Duodenal mucosa (tissue), 2 donors: Measurements from ENCODE around the gene TTYH1.

Source experiments
- H3K27ac ChIP-seq: one replicate; pipeline ENCODE4 v1.7.0; 2013; ENCODE audit warnings: low read depth, low read length
- H3K27me3 ChIP-seq, 2 donors: one replicate each; pipeline ENCODE4 v1.7.0; 2013; ENCODE audit warnings: low read length in 2 of 2, control low read depth in 1 of 2; ENCODE audit not compliant: insufficient read depth in 2 of 2, control insufficient read depth in 1 of 2
- H3K36me3 ChIP-seq, 2 donors: one replicate each; pipeline ENCODE4 v1.7.0; 2013; ENCODE audit warnings: low read length in 2 of 2, control low read depth in 1 of 2; ENCODE audit not compliant: insufficient read depth in 2 of 2, control insufficient read depth in 1 of 2
- H3K4me1 ChIP-seq, 2 donors: one replicate each; pipeline ENCODE4 v1.7.0; 2013; ENCODE audit warnings: low read length in 2 of 2, control low read depth in 1 of 2; ENCODE audit not compliant: insufficient read depth in 2 of 2, control insufficient read depth in 1 of 2
- H3K4me3 ChIP-seq, 2 donors: one replicate each; pipeline ENCODE4 v1.7.0; 2013; ENCODE audit warnings: low read length in 2 of 2, low read depth in 1 of 2
- H3K9ac ChIP-seq, 2 donors: one replicate each; pipeline ENCODE4 v1.7.0; 2013; ENCODE audit warnings: low read length in 2 of 2, low read depth in 1 of 2
- H3K9me3 ChIP-seq, 2 donors: one replicate each; pipeline ENCODE4 v1.7.0; 2013; ENCODE audit warnings: low read length in 2 of 2, control low read depth in 1 of 2; ENCODE audit not compliant: control insufficient read depth in 1 of 2

Gene TTYH1

DNA sequence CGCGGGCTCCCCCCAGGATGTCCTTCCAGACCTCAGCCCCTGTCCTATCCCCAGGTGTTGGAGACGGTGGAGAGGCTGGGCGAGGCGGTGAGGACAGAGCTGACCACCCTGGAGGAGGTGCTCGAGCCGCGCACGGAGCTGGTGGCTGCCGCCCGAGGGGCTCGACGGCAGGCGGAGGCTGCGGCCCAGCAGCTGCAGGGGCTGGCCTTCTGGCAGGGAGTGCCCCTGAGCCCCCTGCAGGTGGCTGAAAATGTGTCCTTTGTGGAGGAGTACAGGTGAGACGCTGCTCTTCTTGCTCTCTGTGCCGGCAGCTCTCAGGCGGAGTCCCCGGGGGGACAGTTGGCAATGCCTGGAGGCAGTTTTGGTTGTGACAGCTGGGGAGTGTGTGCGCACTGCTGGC lies 6.9 kb downstream of the TTYH1 start:
- Histone ChIP-seq H3K27me3 (peaks cover 16 to 22% of the 10 kb centered on the region in 2 donors), H3K4me3 (no peak overlapping the region), H3K27ac (no peak overlapping the region), H3K9me3 (no peaks in the 10 kb centered on the region), H3K36me3 (no peaks in the 10 kb centered on the region), H3K4me1 (peaks cover 3 to 8% of the 10 kb centered on the region in 2 donors), H3K9ac (no peak overlapping the region)

DNA sequence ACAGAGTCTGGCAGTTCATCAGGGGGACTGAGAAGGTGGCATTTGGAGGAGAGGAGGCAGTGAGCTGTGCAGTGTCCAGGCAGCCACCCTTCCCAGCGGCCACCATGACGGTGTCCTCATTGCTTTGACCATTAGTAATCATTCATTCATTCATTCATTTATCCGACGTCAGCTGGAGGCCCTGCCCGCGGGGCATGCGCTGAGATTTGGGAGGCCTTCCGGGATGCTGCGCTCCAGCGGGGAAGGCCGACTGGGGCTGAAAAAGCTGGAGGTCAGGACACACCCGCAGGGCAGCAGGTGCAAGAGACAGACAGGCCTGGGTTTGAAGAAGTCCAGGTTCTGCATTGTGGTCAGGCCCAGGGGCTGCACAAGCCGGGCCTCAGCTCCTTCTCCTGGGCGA lies 8.9 kb downstream of the TTYH1 start:
- Histone ChIP-seq H3K36me3 (no peaks in the 10 kb centered on the region), H3K4me1 (no peaks in the 10 kb centered on the region), H3K4me3 (no peak overlapping the region), H3K27me3 (peaks cover 10 to 21% of the 10 kb centered on the region in 2 donors), H3K9ac (no peak overlapping the region), H3K9me3 (no peaks in the 10 kb centered on the region), H3K27ac (no peak overlapping the region)

DNA sequence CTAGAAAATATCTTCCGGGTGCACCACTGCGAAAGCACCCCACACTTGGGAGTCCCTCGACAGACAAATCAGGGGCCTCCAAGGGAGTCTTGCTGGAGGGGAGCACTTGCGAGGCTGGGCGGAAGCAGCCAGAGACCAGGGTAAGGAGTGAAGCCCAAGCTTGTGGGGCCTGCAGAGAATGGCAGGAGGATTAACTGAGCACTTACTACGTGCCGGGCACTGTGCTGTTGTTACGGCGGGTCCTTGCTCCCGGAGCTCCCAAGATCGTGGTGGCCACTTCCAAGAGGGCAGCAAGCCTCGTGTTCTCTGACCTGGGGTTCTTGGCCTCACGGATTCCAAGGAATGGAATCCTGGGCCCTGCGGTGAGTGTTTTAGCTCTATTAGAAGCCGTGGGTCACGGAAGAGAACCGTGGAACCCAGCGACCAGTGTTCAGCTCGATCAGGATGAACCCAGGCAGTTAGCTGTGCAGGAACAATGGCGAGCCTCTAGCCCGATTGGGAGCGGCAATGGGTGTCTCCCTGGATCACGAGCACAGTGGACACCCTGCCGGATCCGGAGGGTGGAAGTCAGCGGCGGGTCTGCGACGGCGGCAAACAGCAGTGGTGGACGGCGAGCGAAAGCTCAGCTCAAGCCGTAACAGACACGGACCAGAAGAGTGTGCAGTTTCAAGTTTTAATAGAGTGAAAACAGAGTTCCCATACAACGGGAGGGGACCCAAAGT lies 9.6 kb downstream of the TTYH1 start:
- Histone ChIP-seq H3K4me3 (no peak overlapping the region), H3K4me1 (peaks cover 0 to under 1% of the 10 kb centered on the region in 2 donors), H3K9ac (no peak overlapping the region), H3K27me3 (peaks cover 10 to 18% of the 10 kb centered on the region in 2 donors), H3K36me3 (no peaks in the 10 kb centered on the region), H3K27ac (no peak overlapping the region), H3K9me3 (no peaks in the 10 kb centered on the region)

DNA sequence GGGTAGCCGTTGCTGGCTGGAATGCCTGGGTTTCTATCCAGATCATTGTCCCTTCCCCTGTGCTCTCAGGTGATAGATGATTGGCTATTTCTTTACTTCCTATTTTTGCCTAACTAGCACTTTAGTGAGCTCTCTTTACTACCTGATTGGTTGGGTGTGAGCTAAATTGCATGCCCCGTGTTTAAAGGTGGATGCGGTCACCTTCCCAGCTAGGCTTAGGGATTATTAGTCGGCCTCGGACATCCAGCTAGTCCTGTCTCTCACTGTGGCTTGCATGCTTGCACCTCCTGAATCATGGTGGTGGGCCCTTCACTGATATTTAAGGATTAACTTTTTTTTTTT lies 10.1 kb downstream of the TTYH1 start:
- H3K9me3 ChIP-seq = no peaks in the 10 kb centered on the region
- H3K4me3 ChIP-seq = no peak overlapping the region
- no peaks in the 10 kb centered on the region for H3K36me3 ChIP-seq
- peaks cover 0 to 6% of the 10 kb centered on the region in 2 donors for H3K4me1 ChIP-seq
- H3K27me3 ChIP-seq = peaks cover 15 to 21% of the 10 kb centered on the region in 2 donors
- H3K27ac ChIP-seq = no peak overlapping the region
- no peak overlapping the region for H3K9ac ChIP-seq

DNA sequence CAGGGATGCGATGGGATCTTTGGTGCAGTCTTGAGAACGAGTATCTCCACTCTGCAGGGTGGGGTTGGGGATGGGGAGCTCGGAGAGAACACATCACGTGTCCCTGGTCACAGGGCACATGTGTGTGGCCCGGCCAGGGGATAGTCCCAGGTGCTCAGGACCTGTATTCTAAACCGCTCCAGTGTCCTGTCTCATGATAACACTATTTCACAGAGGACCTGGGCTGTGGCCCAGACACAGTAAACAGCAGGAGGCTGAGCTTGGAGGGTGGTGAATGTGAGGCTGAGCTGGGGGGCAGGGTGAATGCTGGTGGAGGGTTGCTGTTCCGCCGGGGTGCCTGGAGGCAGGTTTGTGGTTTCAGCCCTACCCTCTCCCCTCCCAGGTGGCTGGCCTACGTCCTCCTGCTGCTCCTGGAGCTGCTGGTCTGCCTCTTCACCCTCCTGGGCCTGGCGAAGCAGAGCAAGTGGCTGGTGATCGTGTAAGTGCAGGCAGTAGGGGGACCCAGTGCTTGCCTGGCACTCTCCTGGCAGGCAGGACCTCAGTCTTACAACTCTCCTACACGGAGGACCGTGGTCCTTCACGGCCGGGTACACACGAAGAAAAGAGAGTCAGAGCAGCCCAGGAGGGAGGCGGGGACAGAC lies 11.1 kb downstream of the TTYH1 start:
- Histone ChIP-seq H3K27me3 (peaks cover 17 to 21% of the 10 kb centered on the region in 2 donors), H3K4me1 (peaks cover 3 to 7% of the 10 kb centered on the region in 2 donors), H3K4me3 (no peak overlapping the region), H3K9me3 (no peaks in the 10 kb centered on the region), H3K27ac (no peak overlapping the region), H3K9ac (no peak overlapping the region), H3K36me3 (no peaks in the 10 kb centered on the region)

DNA sequence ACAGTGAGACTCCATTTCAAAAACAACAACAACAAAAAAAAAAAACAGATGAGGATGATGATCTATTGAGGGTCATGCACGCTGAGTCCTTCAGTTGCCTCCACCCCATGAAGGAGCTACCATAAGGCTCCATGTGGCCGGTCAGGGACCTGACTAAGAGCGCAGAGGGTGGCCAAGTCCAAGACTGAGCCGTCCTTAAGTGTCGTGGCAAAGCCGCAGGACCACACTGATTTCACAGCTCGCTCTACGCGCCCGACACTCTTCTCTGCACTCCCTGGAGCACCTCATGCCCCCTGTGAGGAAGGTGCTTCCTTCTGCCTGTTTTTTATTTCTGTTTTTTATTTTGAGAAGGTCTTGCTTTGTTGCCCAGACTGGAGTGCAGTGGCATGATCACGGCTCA lies 12.3 kb downstream of the TTYH1 start:
- H3K4me3 ChIP-seq = no peak overlapping the region
- H3K4me1 ChIP-seq = peaks cover 3 to 7% of the 10 kb centered on the region in 2 donors
- no peak overlapping the region for H3K27ac ChIP-seq
- no peaks in the 10 kb centered on the region for H3K9me3 ChIP-seq
- no peaks in the 10 kb centered on the region for H3K36me3 ChIP-seq
- peaks cover 17 to 21% of the 10 kb centered on the region in 2 donors for H3K27me3 ChIP-seq
- no peak overlapping the region for H3K9ac ChIP-seq

DNA sequence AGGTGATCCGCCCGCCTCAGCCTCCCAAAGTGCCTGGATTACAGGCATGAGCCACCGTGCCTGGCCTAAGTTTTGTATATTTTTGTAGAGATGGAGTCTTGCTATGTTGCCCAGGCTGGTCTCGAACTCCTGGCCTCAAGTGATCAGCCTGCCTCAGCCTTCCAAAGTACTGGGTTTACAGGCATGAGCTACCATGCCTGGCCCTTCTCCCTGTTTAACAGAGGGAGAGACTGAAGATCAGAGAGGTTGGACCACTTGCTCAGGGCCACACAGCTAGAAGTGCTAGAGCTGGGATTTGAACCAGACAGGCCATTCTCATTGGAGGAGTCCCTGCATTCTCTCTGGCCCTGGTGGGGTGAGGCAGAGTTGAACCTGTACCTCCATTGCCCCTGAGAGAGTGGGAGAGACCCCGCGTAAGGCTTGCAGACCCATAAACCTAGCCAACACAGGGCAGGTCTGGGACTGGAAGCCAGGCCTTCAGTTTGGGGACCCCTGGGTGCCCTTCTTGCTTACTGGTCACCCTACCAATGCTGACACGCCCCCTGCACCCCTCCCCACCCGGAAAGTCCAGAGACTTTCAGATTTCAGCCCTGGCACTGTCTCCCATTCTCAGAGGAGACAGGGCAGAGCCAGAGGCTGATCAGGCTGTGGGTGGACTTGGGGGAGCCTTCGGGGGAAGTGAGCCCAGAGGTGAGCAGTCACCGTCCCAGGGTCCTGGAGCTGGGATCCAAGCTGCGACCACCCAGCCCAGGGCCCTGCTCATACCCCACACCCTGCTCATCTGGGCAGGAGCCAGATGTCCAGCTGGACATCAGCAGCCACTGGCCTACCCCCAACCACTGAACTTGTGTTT lies 13.3 kb downstream of the TTYH1 start:
- Histone ChIP-seq H3K27me3 (peaks cover 17 to 21% of the 10 kb centered on the region in 2 donors), H3K4me3 (no peak overlapping the region), H3K36me3 (no peaks in the 10 kb centered on the region), H3K9ac (no peak overlapping the region), H3K4me1 (peaks cover 3 to 7% of the 10 kb centered on the region in 2 donors), H3K9me3 (no peaks in the 10 kb centered on the region), H3K27ac (no peak overlapping the region)

DNA sequence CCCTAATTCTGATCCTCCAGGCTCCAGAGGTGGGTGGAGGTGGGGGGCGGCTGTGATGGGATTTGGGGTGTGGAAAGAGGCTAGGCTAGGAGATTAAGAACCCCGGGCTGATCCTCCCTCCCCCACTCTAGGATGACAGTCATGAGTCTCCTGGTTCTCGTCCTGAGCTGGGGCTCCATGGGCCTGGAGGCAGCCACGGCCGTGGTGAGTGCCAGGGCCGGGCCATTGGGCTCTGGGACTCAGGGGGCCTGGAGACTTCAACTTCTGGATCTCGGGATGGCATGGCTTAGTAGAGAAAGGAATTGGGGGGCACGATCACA lies 13.9 kb downstream of the TTYH1 start:
- H3K27me3 ChIP-seq = peaks cover 22 to 26% of the 10 kb centered on the region in 2 donors
- H3K4me3 ChIP-seq = no peak overlapping the region
- H3K36me3 ChIP-seq = no peaks in the 10 kb centered on the region
- H3K4me1 ChIP-seq = peaks cover 3 to 7% of the 10 kb centered on the region in 2 donors
- no peak overlapping the region for H3K9ac ChIP-seq
- H3K9me3 ChIP-seq = no peaks in the 10 kb centered on the region
- no peak overlapping the region for H3K27ac ChIP-seq

DNA sequence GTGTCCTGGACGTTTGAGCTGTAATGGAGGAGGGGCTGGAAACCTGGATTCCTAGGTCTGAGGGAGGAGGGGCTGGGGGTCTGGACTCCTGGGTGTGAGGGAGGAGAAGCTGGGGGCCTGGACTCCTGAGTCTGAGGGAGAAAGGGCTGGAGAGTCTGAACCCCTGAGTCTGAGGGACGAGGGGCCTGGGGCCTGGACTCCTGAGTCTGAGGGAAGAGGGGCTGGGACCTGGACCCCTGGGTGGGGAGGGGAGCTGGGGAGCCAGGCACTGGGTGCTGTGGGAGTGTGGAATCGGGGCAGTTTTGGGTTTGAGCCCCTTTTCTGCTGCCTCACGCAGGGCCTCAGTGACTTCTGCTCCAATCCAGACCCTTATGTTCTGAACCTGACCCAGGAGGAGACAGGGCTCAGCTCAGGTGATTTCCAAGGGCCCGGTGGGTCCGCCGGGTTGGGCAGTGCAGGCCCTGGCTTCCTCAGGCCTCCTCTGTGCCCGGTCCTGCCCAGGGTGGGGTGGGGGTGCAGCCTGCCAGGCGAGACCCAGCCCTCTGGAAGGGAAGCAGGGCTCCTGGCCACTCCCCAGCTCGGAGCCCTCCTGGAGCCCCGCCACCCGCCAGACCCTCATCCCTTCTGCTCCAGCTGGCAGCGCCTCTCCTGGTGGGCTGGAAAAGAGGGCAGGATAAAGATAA lies 14.4 kb downstream of the TTYH1 start:
- H3K36me3 ChIP-seq = no peaks in the 10 kb centered on the region
- no peak overlapping the region for H3K4me3 ChIP-seq
- H3K27me3 ChIP-seq = peaks cover 22 to 30% of the 10 kb centered on the region in 2 donors
- no peak overlapping the region for H3K27ac ChIP-seq
- H3K9me3 ChIP-seq = no peaks in the 10 kb centered on the region
- H3K4me1 ChIP-seq = peaks cover 9 to 11% of the 10 kb centered on the region in 2 donors
- no peak overlapping the region for H3K9ac ChIP-seq
